GM10248 (cell line): ENCODE results near the gene PRTFDC1.

Experiments used
- CTCF ChIA-PET: fragments of 300-600 bp; sonication (Branson Sonifier 250); formaldehyde crosslinking; extraction: SDS; loops from one replicate; lab custom pipeline; 2021; ENCODE audit warnings: antibody characterized with exemption; lab: Yijun Ruan, JAX
- POLR2A ChIA-PET: fragments of 350-650 bp; sonication (Branson Sonifier 250); formaldehyde crosslinking; extraction: SDS; loops from one replicate; lab custom pipeline; 2020; ENCODE audit warnings: antibody characterized with exemption; lab: Yijun Ruan, JAX
- DNase-seq: peaks from one replicate; pipeline ENCODE4 v3.0.0; 2012; ENCODE audit errors: extremely low spot score
- TF ChIP-seq, protein P1 (sequence below): IDR thresholded peaks from 2 replicates; pipeline ENCODE4 v1.5.1; 2012; ENCODE audit warnings: mild to moderate bottlenecking, low read depth; ENCODE audit errors: extremely low read depth, missing control alignments, control extremely low read depth

The PRTFDC1 gene

DNA sequence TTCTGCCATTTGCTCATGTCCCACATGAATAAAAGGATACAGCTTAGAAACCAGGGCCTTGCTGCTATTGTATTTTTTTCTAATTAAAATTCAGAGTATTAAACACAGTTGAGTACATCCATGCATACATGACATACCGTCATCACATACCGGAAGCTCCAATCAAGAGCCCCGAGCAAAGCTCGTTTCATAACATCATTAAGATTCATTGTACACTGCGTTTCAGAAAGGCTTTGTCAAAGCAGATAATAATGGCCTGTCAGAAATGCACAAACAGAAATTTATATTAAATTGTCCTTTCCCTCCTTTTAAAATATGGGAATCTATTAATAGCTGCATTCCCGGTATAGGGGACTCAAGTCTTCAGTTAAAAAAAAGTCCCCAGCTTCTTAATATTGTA, 103.4 kb downstream of the PRTFDC1 start:
- DNase-seq, result no peak
- CTCF ChIA-PET, result interaction anchor here (1.0 to 1.5 kb wide), 2 partner anchors 11 to 16 kb away, joined by 3 to 4 read pairs; no protein-coding TSS in a partner anchor
- TF ChIP-seq, protein P1, sequence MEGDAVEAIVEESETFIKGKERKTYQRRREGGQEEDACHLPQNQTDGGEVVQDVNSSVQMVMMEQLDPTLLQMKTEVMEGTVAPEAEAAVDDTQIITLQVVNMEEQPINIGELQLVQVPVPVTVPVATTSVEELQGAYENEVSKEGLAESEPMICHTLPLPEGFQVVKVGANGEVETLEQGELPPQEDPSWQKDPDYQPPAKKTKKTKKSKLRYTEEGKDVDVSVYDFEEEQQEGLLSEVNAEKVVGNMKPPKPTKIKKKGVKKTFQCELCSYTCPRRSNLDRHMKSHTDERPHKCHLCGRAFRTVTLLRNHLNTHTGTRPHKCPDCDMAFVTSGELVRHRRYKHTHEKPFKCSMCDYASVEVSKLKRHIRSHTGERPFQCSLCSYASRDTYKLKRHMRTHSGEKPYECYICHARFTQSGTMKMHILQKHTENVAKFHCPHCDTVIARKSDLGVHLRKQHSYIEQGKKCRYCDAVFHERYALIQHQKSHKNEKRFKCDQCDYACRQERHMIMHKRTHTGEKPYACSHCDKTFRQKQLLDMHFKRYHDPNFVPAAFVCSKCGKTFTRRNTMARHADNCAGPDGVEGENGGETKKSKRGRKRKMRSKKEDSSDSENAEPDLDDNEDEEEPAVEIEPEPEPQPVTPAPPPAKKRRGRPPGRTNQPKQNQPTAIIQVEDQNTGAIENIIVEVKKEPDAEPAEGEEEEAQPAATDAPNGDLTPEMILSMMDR, result no peak
- POLR2A ChIA-PET, result no interaction called here

GRCh38 chr10:24848195-24848594, 104.2 kb downstream of the PRTFDC1 start:
- CTCF ChIA-PET, result interaction anchor here (1.0 to 1.5 kb wide), 2 partner anchors 10 to 17 kb away, joined by 3 to 4 read pairs; no protein-coding TSS in a partner anchor
- TF ChIP-seq, protein P1, result no peak
- DNase-seq, result no peak
- POLR2A ChIA-PET, result no interaction called here

DNA sequence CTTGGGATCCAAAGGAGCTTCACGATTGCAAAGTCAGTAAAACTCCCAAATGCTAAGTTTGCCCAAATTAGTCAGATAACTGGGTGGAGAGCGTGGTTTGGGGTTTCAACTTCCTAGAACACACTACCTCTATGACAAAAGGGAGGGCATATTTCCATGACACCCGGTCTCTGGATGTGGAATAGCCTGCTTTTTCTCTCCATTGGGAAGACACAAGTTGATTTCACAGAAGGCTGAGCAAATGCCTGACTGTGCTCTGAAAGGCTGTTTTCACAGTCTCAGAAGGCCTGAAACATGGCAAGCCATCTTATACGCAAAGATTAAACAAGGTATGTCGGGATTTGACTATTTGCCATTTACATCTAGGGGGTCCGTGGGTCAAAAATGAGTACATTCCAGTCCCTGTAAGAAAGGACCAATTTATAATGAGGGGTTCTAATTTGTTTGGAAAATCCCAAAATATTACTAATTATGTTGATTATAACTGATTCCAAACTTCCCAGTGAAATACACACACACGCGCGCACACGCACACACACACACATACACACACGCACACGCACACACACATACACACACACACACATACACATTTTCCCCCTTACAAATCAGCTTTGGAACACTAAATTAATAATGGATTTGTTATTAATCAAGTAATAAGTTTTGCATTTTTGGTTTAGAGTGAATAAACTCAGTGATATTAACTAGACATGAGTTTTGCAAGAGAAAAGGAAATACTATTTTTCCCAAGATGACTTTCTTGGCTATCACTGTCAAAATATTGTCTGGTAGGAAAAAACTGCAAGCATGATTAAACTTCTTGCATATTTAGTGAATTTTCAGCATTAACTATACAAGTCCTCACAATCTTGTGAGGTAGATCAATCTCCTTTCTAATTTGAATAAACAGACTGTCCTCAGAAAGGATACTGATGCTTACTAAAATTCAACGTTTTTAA, 105.0 kb downstream of the PRTFDC1 start:
- TF ChIP-seq, protein P1, result no peak
- CTCF ChIA-PET, result interaction anchor here (1.5 to 2.6 kb wide), 2 partner anchors 8 to 9 kb away, joined by 4 to 7 read pairs; no protein-coding TSS in a partner anchor
- POLR2A ChIA-PET, result no interaction called here
- DNase-seq, result no peak

- TF ChIP-seq, protein P1, result no peak
- CTCF ChIA-PET, result interaction anchor here (2.6 kb wide), 1 partner anchor 10 kb away, joined by 7 read pairs; no protein-coding TSS in a partner anchor
- POLR2A ChIA-PET, result no interaction called here
- no peak for DNase-seq
Measured at GRCh38 chr10:24844742-24845141, 107.7 kb downstream of the PRTFDC1 start.

- POLR2A ChIA-PET, result no interaction called here
- CTCF ChIA-PET, result interaction anchor here (1.1 kb wide), 1 partner anchor 15 kb away, joined by 4 read pairs; no protein-coding TSS in a partner anchor
- no peak for DNase-seq
- TF ChIP-seq, protein P1, result no peak
Measured at GRCh38 chr10:24843256-24843655, 109.2 kb downstream of the PRTFDC1 start.

- DNase-seq, result no peak
- TF ChIP-seq, protein P1, result no peak
- CTCF ChIA-PET, result interaction anchor here (1.1 kb wide), 1 partner anchor 16 kb away, joined by 4 read pairs; no protein-coding TSS in a partner anchor
- POLR2A ChIA-PET, result no interaction called here
Measured at GRCh38 chr10:24842856-24843255, 109.5 kb downstream of the PRTFDC1 start.
